ENCODE data around the gene PLEKHH1. TPM values are rescaled to one million over a fixed set of nuclear protein-coding genes. Genes with fewer than 3 reads are reported as not detected.
"Not testable (repeated sequence)": the region's sequence is repeated elsewhere in the genome, so short reads cannot be mapped to it uniquely, and the experiment has no call there.

The PLEKHH1 gene
- total RNA-seq, 1 donor from 2014 or later: 3.7 TPM

DNA sequence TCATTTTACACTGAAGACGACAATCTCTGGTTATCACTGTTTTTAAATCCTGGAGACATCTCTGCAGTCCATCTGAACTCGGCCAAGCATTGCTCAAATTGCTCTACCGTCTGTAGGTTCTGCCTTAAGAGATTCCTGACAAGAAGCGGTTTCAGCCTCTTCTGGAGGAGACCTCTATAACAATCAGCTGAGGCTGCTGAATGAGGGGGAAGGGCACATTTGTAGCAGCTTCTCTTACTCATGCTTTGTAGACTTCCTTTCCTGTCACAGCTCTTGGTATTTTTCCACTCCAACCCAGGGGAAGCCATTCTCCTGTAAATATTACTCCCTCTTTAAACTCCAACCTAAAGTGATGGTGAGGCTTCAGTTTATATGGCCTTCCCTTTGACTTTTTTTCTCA lies 89.6 kb downstream of the PLEKHH1 start:
- H3K27ac ChIP-seq (replicated peaks): no peak overlapping the region
- DNase-seq: no peak
- intact Hi-C loops (cut with micrococcal nuclease): no loop called here
- no peaks in the 10 kb centered on the region for H3K36me3 ChIP-seq
- TF ChIP-seq, protein P1, sequence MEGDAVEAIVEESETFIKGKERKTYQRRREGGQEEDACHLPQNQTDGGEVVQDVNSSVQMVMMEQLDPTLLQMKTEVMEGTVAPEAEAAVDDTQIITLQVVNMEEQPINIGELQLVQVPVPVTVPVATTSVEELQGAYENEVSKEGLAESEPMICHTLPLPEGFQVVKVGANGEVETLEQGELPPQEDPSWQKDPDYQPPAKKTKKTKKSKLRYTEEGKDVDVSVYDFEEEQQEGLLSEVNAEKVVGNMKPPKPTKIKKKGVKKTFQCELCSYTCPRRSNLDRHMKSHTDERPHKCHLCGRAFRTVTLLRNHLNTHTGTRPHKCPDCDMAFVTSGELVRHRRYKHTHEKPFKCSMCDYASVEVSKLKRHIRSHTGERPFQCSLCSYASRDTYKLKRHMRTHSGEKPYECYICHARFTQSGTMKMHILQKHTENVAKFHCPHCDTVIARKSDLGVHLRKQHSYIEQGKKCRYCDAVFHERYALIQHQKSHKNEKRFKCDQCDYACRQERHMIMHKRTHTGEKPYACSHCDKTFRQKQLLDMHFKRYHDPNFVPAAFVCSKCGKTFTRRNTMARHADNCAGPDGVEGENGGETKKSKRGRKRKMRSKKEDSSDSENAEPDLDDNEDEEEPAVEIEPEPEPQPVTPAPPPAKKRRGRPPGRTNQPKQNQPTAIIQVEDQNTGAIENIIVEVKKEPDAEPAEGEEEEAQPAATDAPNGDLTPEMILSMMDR (IDR thresholded peaks at IDR 0.05; ENCODE audit: borderline replicate concordance): no peak
- H3K4me3 ChIP-seq: no peak overlapping the region
- H3K27me3 ChIP-seq (ENCODE audit: low read depth): no peaks in the 10 kb centered on the region
- H3K4me1 ChIP-seq: peaks cover 26% of the 10 kb centered on the region
- H3K9me3 ChIP-seq (replicated peaks): no peaks in the 10 kb centered on the region

DNA sequence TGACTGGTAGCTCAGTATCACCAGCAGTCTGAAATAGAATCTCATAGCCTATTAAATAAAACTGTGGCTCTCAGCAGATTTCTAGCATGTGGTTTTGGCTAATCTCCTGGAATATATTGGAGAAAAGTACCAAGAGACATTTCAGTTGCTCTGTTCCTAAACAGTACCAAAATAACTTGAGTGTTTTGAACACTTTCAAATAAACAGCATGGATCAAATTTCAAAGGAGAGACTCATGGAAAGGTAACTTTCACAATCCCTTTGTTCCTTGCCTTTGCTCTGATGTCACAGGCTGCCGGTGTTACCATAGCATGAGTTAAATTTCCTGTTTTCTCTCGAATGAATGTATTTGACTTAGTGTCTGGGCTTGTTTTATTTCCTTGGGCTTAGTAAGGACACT lies 90.0 kb downstream of the PLEKHH1 start:
- Histone ChIP-seq H3K4me1 (peaks cover 26% of the 10 kb centered on the region), H3K4me3 (no peak overlapping the region), H3K27ac (replicated peaks) (no peak overlapping the region), H3K36me3 (no peaks in the 10 kb centered on the region), H3K9me3 (replicated peaks) (no peaks in the 10 kb centered on the region), H3K27me3 (ENCODE audit: low read depth) (no peaks in the 10 kb centered on the region)
- intact Hi-C loops (cut with micrococcal nuclease): no loop called here
- no peak for DNase-seq
- TF ChIP-seq, protein P1 (IDR thresholded peaks at IDR 0.05; ENCODE audit: borderline replicate concordance): no peak

DNA sequence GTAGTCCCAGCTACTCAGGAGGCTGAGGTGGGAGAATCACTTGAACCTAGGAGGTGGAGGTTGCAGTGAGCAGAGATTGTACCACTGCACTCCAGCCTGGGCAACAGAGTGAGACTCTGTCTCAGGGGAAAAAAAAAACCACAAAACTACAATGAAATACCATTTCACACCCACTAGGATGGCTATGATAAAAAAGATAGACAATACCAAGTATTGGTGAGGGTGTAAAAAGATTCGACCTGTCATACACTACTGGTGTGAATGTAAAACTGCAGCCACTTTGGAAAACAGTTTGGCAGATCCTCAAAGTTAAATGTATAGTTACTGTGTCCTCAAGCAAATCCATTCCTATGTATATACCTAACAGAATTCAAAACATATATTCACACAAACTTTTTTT lies 93.0 kb downstream of the PLEKHH1 start:
- DNase-seq; H3K27ac ChIP-seq (replicated peaks); H3K27me3 ChIP-seq (ENCODE audit: low read depth); H3K4me1 ChIP-seq; H3K4me3 ChIP-seq; intact Hi-C loops (cut with micrococcal nuclease); H3K36me3 ChIP-seq; H3K9me3 ChIP-seq (replicated peaks): not testable (repeated sequence)

DNA sequence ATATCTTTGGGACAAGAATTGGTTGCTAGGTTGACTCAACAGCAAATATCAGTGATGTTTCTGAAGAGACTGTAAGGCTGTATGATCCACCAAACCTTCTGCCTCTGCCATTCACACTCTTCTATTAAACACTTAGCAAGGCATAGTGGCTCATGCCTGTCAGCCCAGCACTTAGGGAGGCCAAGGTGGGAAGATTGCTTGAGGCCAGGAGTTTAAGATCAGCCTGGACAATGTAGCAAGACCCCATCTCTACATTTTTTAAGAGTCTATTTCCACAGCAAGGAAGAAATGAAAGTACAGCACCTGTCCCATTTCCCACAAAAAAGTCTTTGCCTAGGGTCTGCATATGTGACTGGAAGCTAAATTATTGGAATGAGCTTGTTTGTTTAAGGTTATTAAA lies 94.4 kb downstream of the PLEKHH1 start:
- no peak overlapping the region for H3K27ac ChIP-seq (replicated peaks)
- H3K4me3 ChIP-seq: no peak overlapping the region
- intact Hi-C loops (cut with micrococcal nuclease): no loop called here
- H3K4me1 ChIP-seq: peaks cover 5% of the 10 kb centered on the region
- DNase-seq: no peak
- H3K27me3 ChIP-seq (ENCODE audit: low read depth): no peaks in the 10 kb centered on the region
- no peaks in the 10 kb centered on the region for H3K36me3 ChIP-seq
- H3K9me3 ChIP-seq (replicated peaks): no peaks in the 10 kb centered on the region
- TF ChIP-seq, protein P1 (IDR thresholded peaks at IDR 0.05; ENCODE audit: borderline replicate concordance): no peak

DNA sequence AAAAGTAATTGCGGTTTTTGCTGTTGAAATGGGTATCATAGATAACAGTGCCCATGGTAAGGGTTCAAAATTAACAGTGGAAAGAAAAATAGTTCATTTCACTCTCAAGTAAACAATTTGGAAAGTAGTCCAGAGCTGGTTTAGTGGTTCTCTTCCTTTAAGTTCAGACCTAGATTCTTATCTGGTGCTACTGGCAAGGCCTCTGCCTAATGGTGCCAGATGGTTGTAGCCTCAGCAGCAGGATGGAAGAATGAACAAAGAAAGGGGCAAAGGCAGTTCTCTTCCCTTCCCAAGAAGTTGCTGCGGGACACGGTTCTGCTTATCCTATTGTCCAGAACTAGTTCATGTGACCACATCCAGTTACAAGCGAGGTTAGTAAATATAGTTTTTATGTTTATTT lies 97.1 kb downstream of the PLEKHH1 start:
- H3K9me3 ChIP-seq (replicated peaks): no peaks in the 10 kb centered on the region
- H3K27ac ChIP-seq (replicated peaks): no peak overlapping the region
- H3K4me3 ChIP-seq: no peak overlapping the region
- no peaks in the 10 kb centered on the region for H3K27me3 ChIP-seq (ENCODE audit: low read depth)
- TF ChIP-seq, protein P1 (IDR thresholded peaks at IDR 0.05; ENCODE audit: borderline replicate concordance): no peak
- no peaks in the 10 kb centered on the region for H3K4me1 ChIP-seq
- intact Hi-C loops (cut with micrococcal nuclease): no loop called here
- no peaks in the 10 kb centered on the region for H3K36me3 ChIP-seq
- no peak for DNase-seq

DNA sequence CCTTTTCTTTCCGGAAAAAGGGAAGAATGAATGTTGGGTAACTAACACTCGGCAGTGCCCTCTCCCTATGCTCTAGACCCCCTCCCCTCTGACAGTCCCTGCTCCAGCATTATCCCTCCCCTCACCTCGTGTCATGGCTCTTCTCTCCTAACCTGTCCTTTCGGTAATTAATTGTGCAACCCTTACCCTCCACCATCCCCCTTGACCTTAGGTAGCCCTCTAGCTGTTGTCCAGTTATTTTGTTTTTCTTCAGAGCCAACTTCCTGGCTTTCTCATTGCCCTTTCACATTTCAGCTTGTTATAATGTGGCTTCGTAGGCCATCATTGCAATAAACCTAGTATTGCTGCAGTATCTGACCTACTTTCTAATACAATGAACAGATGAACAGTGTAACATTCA lies 97.8 kb downstream of the PLEKHH1 start:
- Histone ChIP-seq H3K4me3 (no peak overlapping the region), H3K4me1 (peaks cover 2% of the 10 kb centered on the region), H3K27ac (replicated peaks) (no peak overlapping the region), H3K36me3 (no peaks in the 10 kb centered on the region), H3K27me3 (ENCODE audit: low read depth) (no peaks in the 10 kb centered on the region), H3K9me3 (replicated peaks) (no peaks in the 10 kb centered on the region)
- intact Hi-C loops (cut with micrococcal nuclease): no loop called here
- no peak for DNase-seq
- TF ChIP-seq, protein P1 (IDR thresholded peaks at IDR 0.05; ENCODE audit: borderline replicate concordance): no peak

Data from left ventricle myocardium inferior (tissue), 1 donor.